Stimulated activated CD4-positive, alpha-beta T cell treated with anti-CD3 and anti-CD28 coated beads, Interleukin-1b, Interleukin-23, amount 100 ng/mL, for 48 hours (primary cell): ENCODE results near the gene GNG12.
"Not testable (repeated sequence)": the region's sequence is repeated elsewhere in the genome, so short reads cannot be mapped to it uniquely, and the experiment has no call there.

Experiments used
- DNase-seq: peaks from one replicate; pipeline ENCODE4 v3.0.0-alpha.2; 2020

GNG12 gene

GRCh38 chr1:67676287-67676686 lies 157.0 kb downstream of the GNG12 start:
- DNase-seq, result no peak

GRCh38 chr1:67675800-67676199 lies 157.5 kb downstream of the GNG12 start:
- no peak for DNase-seq

GRCh38 chr1:67674260-67675011 lies 158.8 kb downstream of the GNG12 start:
- DNase-seq, result peak; percentile 39

- no peak for DNase-seq
Observed at GRCh38 chr1:67673468-67674201, 159.6 kb downstream of the GNG12 start.

GRCh38 chr1:67672260-67672803 lies 160.9 kb downstream of the GNG12 start:
- DNase-seq, result no peak

GRCh38 chr1:67668660-67669059 lies 164.6 kb downstream of the GNG12 start:
- DNase-seq, result no peak

- DNase-seq, result no peak
Observed at GRCh38 chr1:67666636-67667035, 166.6 kb downstream of the GNG12 start.

- not testable (repeated sequence) for DNase-seq
Observed at GRCh38 chr1:67665307-67665706, 168.0 kb downstream of the GNG12 start.

- no peak for DNase-seq
Observed at GRCh38 chr1:67664048-67664447, 169.2 kb downstream of the GNG12 start.

GRCh38 chr1:67662884-67663283 lies 170.4 kb downstream of the GNG12 start:
- no peak for DNase-seq

GRCh38 chr1:67659229-67659628 lies 174.0 kb downstream of the GNG12 start:
- no peak for DNase-seq

GRCh38 chr1:67657152-67657551 lies 176.1 kb downstream of the GNG12 start:
- not testable (repeated sequence) for DNase-seq

GRCh38 chr1:67655581-67655980 lies 177.7 kb downstream of the GNG12 start:
- no peak for DNase-seq

GRCh38 chr1:67653304-67653703 lies 180.0 kb downstream of the GNG12 start:
- no peak for DNase-seq

- DNase-seq, result no peak
Observed at GRCh38 chr1:67652800-67653199, 180.5 kb downstream of the GNG12 start.
